HepG2 (cell line): Measurements from ENCODE around the gene PDIK1L. TPM values are rescaled to one million over a fixed set of nuclear protein-coding genes. Genes with fewer than 3 reads are reported as not detected.

ENCODE experiments used
- GABPA ChIP-seq, 2 experiments: IDR thresholded peaks; 2 replicates each; pipeline ENCODE4 v1.6.1; 2011 to 2016; ENCODE audit warnings: low read depth in 2 of 2, low read length in 1 of 2, missing biosample characterization in 1 of 2, missing genetic modification characterization in 1 of 2
- NCOA1 ChIP-seq: sonication (generic); formaldehyde crosslinking; IDR thresholded peaks from 2 replicates; pipeline ENCODE4 v1.9.0; 2021; ENCODE audit warnings: missing genetic modification reagents
- NFE2L2 ChIP-seq: fragments of 150-350 bp; IDR thresholded peaks from 2 replicates; pipeline ENCODE4 v1.6.1; 2014; ENCODE audit warnings: low read length
- POLR2A ChIP-seq, 2 experiments: IDR thresholded peaks; 2 replicates each; pipeline ENCODE4 v1.6.1; 2011; ENCODE audit warnings: low read depth in 2 of 2, low read length in 2 of 2, mild to moderate bottlenecking in 1 of 2, moderate library complexity in 1 of 2; ENCODE audit not compliant: insufficient read depth in 1 of 2
- SNAPC2 ChIP-seq: sonication (generic); formaldehyde crosslinking; IDR thresholded peaks from 2 replicates; pipeline ENCODE4 v1.8.1; 2022; ENCODE audit warnings: mild to moderate bottlenecking, missing genetic modification reagents
- TGIF2 ChIP-seq: IDR thresholded peaks from 2 replicates; pipeline ENCODE4 v1.6.1; 2016; ENCODE audit warnings: control low read depth, missing compliant biosample characterization
- ZFP62 ChIP-seq: sonication (generic); formaldehyde crosslinking; IDR thresholded peaks from 2 replicates; pipeline ENCODE4 v1.4.0; 2020; ENCODE audit warnings: missing genetic modification reagents
- ZNF350 ChIP-seq: sonication (generic); formaldehyde crosslinking; IDR thresholded peaks from 2 replicates; pipeline ENCODE4 v1.4.0; 2020; ENCODE audit warnings: mild to moderate bottlenecking, low read depth, missing genetic modification reagents, borderline replicate concordance
- ZNF383 ChIP-seq: sonication (generic); formaldehyde crosslinking; IDR thresholded peaks from 2 replicates; pipeline ENCODE4 v1.4.0; 2020; ENCODE audit warnings: missing genetic modification reagents, mild to moderate bottlenecking, borderline replicate concordance
- ZNF839 ChIP-seq: sonication (generic); formaldehyde crosslinking; IDR thresholded peaks from 2 replicates; pipeline ENCODE4 v1.4.0; 2020; ENCODE audit warnings: missing genetic modification reagents, mild to moderate bottlenecking, borderline replicate concordance
- polyA plus RNA-seq, 8 experiments: library from polyadenylated mRNA; depleted of rRNA in 3 of 8; stranded (reverse) in 7 of 8; unstranded in 1 of 8; fragments of >200 nt; fragmentation: Illumina TruSeq in 4 of 8; extraction: Trizol in 4 of 8; gene quantifications; 2 replicates each; pipeline versions ENCODE4 v1.2.1 to v1.2.3, GENCODE V29; 2011 to 2016; ENCODE audit warnings: low read depth in 4 of 8, missing spikeins in 1 of 8, mixed read lengths in 1 of 8; ENCODE audit not compliant: insufficient read depth in 1 of 8
- total RNA-seq, 5 experiments: library from RNA; depleted of rRNA; stranded (reverse); fragments of >200 nt; fragmentation: Illumina TruSeq; extraction: Trizol; gene quantifications; 2 replicates each; pipeline ENCODE4 v1.2.3, GENCODE V29; 2016; ENCODE audit warnings: low read depth in 1 of 5
- TF ChIP-seq, protein P1 (sequence below): sonication (generic); formaldehyde crosslinking; IDR thresholded peaks from 2 replicates; pipeline ENCODE4 v1.5.0; 2020; ENCODE audit warnings: mild to moderate bottlenecking, missing genetic modification reagents
- TF ChIP-seq, protein P2 (sequence below): sonication (generic); formaldehyde crosslinking; IDR thresholded peaks from 2 replicates; pipeline ENCODE4 v1.4.0; 2020; ENCODE audit warnings: mild to moderate bottlenecking, missing genetic modification reagents, borderline replicate concordance
- TF ChIP-seq, protein P3 (sequence below): sonication (generic); formaldehyde crosslinking; IDR thresholded peaks from 2 replicates; pipeline ENCODE4 v1.9.0; 2021; ENCODE audit warnings: missing genetic modification reagents, mild to moderate bottlenecking, borderline replicate concordance
- TF ChIP-seq, protein P4 (sequence below): sonication (generic); formaldehyde crosslinking; IDR thresholded peaks from 2 replicates; pipeline ENCODE4 v1.8.1; 2023; ENCODE audit warnings: mild to moderate bottlenecking, inconsistent platforms, moderate library complexity, missing genetic modification reagents, borderline replicate concordance
- TF ChIP-seq, protein P5 (sequence below): IDR thresholded peaks from 2 replicates; pipeline ENCODE4 v1.6.1; 2018; ENCODE audit warnings: missing genetic modification reagents, mild to moderate bottlenecking, missing compliant biosample characterization
- TF ChIP-seq, protein P6 (sequence below): sonication (generic); formaldehyde crosslinking; IDR thresholded peaks from 2 replicates; pipeline ENCODE4 v1.5.0; 2020; ENCODE audit warnings: mild to moderate bottlenecking, low read depth, missing genetic modification reagents, borderline replicate concordance

Gene PDIK1L
- total and polyA plus RNA-seq, 2 of the 13 experiments (the other 11 are each of a cell fraction or from before 2014, with no cell fraction given), result 1.9 to 4.6 TPM

DNA sequence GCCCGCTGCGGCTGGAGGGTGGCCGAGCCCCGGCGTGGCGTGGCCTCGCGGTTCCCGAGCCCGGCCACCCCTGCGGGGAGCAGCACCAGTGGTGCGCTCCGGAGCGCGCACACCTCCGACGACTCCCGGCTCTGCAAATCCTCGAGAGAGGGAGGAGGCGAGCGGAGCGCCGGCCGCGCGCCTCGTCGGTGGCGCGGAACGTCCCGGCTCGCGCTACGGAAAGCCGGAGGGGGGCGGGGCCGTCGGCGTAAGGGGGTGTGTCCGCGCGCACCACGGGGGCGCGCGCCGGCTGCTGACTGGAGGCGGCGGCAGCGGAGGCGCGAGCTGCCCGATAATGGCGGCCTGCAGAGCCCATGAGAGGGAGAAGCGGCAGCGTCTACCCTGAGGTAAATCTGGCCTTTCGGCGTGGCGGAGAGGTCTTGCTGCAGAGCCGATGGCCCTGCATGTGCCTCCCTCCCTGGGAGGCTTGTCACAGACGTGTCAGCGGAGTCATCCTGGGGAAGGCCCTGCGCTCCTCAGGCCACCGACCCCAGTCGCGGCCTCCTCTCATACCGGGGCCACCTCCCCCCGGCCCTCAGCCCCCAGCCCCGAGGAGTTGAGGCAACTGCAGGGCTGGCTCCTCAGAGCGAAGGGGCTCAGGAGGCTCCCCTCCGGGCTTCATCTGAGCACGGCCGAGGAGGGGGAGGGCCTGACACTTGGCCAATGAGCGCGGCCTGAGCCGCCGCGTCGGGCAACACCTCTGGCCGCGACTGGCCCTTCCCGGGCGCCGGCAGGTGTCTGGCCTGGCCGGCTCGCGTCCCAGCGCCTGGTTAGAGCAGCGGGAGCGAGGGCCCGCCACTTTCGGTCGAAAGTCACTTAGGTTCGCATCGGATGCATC lies at the start of gene PDIK1L (continued):
- TF ChIP-seq, protein P1, sequence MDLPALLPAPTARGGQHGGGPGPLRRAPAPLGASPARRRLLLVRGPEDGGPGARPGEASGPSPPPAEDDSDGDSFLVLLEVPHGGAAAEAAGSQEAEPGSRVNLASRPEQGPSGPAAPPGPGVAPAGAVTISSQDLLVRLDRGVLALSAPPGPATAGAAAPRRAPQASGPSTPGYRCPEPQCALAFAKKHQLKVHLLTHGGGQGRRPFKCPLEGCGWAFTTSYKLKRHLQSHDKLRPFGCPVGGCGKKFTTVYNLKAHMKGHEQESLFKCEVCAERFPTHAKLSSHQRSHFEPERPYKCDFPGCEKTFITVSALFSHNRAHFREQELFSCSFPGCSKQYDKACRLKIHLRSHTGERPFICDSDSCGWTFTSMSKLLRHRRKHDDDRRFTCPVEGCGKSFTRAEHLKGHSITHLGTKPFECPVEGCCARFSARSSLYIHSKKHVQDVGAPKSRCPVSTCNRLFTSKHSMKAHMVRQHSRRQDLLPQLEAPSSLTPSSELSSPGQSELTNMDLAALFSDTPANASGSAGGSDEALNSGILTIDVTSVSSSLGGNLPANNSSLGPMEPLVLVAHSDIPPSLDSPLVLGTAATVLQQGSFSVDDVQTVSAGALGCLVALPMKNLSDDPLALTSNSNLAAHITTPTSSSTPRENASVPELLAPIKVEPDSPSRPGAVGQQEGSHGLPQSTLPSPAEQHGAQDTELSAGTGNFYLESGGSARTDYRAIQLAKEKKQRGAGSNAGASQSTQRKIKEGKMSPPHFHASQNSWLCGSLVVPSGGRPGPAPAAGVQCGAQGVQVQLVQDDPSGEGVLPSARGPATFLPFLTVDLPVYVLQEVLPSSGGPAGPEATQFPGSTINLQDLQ, result no peak
- no peak for TF ChIP-seq NFE2L2
- TF ChIP-seq, protein P2, sequence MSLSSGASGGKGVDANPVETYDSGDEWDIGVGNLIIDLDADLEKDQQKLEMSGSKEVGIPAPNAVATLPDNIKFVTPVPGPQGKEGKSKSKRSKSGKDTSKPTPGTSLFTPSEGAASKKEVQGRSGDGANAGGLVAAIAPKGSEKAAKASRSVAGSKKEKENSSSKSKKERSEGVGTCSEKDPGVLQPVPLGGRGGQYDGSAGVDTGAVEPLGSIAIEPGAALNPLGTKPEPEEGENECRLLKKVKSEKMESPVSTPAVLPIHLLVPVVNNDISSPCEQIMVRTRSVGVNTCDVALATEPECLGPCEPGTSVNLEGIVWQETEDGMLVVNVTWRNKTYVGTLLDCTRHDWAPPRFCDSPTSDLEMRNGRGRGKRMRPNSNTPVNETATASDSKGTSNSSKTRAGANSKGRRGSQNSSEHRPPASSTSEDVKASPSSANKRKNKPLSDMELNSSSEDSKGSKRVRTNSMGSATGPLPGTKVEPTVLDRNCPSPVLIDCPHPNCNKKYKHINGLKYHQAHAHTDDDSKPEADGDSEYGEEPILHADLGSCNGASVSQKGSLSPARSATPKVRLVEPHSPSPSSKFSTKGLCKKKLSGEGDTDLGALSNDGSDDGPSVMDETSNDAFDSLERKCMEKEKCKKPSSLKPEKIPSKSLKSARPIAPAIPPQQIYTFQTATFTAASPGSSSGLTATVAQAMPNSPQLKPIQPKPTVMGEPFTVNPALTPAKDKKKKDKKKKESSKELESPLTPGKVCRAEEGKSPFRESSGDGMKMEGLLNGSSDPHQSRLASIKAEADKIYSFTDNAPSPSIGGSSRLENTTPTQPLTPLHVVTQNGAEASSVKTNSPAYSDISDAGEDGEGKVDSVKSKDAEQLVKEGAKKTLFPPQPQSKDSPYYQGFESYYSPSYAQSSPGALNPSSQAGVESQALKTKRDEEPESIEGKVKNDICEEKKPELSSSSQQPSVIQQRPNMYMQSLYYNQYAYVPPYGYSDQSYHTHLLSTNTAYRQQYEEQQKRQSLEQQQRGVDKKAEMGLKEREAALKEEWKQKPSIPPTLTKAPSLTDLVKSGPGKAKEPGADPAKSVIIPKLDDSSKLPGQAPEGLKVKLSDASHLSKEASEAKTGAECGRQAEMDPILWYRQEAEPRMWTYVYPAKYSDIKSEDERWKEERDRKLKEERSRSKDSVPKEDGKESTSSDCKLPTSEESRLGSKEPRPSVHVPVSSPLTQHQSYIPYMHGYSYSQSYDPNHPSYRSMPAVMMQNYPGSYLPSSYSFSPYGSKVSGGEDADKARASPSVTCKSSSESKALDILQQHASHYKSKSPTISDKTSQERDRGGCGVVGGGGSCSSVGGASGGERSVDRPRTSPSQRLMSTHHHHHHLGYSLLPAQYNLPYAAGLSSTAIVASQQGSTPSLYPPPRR (CRISPR knock-in tag), result no peak
- TF ChIP-seq ZNF383 (CRISPR knock-in tag), result no peak
- no peak for TF ChIP-seq ZFP62
- TF ChIP-seq, protein P3, sequence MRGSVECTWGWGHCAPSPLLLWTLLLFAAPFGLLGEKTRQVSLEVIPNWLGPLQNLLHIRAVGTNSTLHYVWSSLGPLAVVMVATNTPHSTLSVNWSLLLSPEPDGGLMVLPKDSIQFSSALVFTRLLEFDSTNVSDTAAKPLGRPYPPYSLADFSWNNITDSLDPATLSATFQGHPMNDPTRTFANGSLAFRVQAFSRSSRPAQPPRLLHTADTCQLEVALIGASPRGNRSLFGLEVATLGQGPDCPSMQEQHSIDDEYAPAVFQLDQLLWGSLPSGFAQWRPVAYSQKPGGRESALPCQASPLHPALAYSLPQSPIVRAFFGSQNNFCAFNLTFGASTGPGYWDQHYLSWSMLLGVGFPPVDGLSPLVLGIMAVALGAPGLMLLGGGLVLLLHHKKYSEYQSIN (CRISPR knock-in tag), result no peak
- no peak for TF ChIP-seq NCOA1
- peak; percentile 59; the same call in 1 of the 2 replicates for TF ChIP-seq ZNF350 (CRISPR knock-in tag)
- TF ChIP-seq GABPA (IDR thresholded peaks at IDR 0.05; ENCODE audit: low read depth, low read length), result no peak
- TF ChIP-seq GABPA (CRISPR knock-in tag; IDR thresholded peaks at IDR 0.05; ENCODE audit: low read depth), result no peak
- TF ChIP-seq, protein P4, sequence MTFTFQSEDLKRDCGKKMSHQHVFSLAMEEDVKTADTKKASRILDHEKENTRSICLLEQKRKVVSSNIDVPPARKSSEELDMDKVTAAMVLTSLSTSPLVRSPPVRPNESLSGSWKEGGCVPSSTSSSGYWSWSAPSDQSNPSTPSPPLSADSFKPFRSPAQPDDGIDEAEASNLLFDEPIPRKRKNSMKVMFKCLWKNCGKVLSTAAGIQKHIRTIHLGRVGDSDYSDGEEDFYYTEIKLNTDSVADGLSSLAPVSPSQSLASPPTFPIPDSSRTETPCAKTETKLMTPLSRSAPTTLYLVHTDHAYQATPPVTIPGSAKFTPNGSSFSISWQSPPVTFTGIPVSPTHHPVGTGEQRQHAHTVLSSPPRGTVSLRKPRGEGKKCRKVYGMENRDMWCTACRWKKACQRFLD (CRISPR knock-in tag), result peak; percentile 61; the same call in 1 of the 2 replicates
- TF ChIP-seq, protein P5, sequence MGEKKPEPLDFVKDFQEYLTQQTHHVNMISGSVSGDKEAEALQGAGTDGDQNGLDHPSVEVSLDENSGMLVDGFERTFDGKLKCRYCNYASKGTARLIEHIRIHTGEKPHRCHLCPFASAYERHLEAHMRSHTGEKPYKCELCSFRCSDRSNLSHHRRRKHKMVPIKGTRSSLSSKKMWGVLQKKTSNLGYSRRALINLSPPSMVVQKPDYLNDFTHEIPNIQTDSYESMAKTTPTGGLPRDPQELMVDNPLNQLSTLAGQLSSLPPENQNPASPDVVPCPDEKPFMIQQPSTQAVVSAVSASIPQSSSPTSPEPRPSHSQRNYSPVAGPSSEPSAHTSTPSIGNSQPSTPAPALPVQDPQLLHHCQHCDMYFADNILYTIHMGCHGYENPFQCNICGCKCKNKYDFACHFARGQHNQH (CRISPR knock-in tag), result no peak; the same call in 1 of the 2 replicates
- TF ChIP-seq ZNF839 (CRISPR knock-in tag), result no peak
- TF ChIP-seq, protein P6, sequence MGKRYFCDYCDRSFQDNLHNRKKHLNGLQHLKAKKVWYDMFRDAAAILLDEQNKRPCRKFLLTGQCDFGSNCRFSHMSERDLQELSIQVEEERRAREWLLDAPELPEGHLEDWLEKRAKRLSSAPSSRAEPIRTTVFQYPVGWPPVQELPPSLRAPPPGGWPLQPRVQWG, result no peak
- no peak for TF ChIP-seq SNAPC2 (CRISPR knock-in tag)
- TF ChIP-seq TGIF2, result peak; percentile 47; the same call in 1 of the 2 replicates
- TF ChIP-seq POLR2A (IDR thresholded peaks at IDR 0.05; ENCODE audit: insufficient read depth in 1 of 2, low read depth in 2 of 2, low read length in 2 of 2), result peak; percentile 76
